ENCODE measurements around the gene TMEM80.

DNA sequence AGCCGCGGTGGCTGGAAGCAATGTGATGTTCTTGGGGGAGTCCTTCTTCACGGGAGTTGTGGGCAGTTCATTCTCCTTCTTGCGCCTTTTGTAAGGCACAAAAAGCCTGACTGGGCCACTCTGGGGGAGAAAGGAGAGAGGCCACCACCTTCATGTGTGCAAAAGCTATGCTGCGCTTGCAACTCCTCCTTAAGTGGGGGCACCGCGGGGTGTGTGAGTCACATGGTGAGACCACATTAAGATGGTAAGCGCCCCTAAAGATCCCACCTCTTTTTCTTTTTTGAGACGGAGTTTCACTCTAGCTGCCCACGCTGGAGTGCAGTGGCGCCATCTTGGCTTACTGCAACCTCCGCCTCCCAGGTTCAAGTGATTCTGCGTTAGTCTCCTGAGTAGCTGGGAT, 14.6 kb upstream of the TMEM80 start:
- TF ChIP-seq CTCF (IDR thresholded peaks at IDR 0.05) = no peak
- no peak for TF ChIP-seq ZFX (IDR thresholded peaks at IDR 0.05; ENCODE audit: borderline replicate concordance)

All from 22Rv1 (cell line).